ENCODE data around the gene RGL4. TPM values are rescaled to one million over a fixed set of nuclear protein-coding genes. Genes with fewer than 3 reads are reported as not detected.
A peak's percentile ranks its signal among the peaks of the same experiment; 100 is the strongest.

RGL4 gene
- total RNA-seq, 1 donor from 2014 or later: 1.2 TPM

- no peaks in the 10 kb centered on the region for H3K9me3 ChIP-seq
- intact Hi-C loops (cut with DNase I): no loop called here
- DNase-seq (peak; percentile 17), ATAC-seq (no peak)
- peaks cover 6% of the 10 kb centered on the region for H3K36me3 ChIP-seq
- H3K4me3 ChIP-seq: no peak overlapping the region
- H3K27me3 ChIP-seq: no peaks in the 10 kb centered on the region
- TF ChIP-seq CTCF (IDR thresholded peaks at IDR 0.05): no peak
- H3K27ac ChIP-seq: no peak overlapping the region
- peaks cover 10% of the 10 kb centered on the region for H3K4me1 ChIP-seq
These were observed 12.7 kb upstream of the RGL4 start for GRCh38 chr22:23678133-23678532.

- Histone ChIP-seq H3K4me3 (no peak overlapping the region), H3K36me3 (peaks cover 6% of the 10 kb centered on the region), H3K27me3 (no peaks in the 10 kb centered on the region), H3K4me1 (peaks cover 3% of the 10 kb centered on the region), H3K9me3 (no peaks in the 10 kb centered on the region), H3K27ac (no peak overlapping the region)
- TF ChIP-seq CTCF (IDR thresholded peaks at IDR 0.05): no peak
- ATAC-seq: no peak
- peak; percentile 43 for DNase-seq
- intact Hi-C loops (cut with DNase I): no loop called here
These were observed 9.6 kb upstream of the RGL4 start for GRCh38 chr22:23681026-23681809.

GRCh38 chr22:23682077-23682476, 8.7 kb upstream of the RGL4 start:
- no peaks in the 10 kb centered on the region for H3K27me3 ChIP-seq
- intact Hi-C loops (cut with DNase I): no loop called here
- no peak for ATAC-seq

GRCh38 chr22:23682827-23683355, 7.9 kb upstream of the RGL4 start:
- DNase-seq (no peak), ATAC-seq (no peak)
- no peak for TF ChIP-seq CTCF (IDR thresholded peaks at IDR 0.05)
- Histone ChIP-seq H3K36me3 (peaks cover 6% of the 10 kb centered on the region), H3K4me3 (no peak overlapping the region), H3K27ac (no peak overlapping the region), H3K9me3 (no peaks in the 10 kb centered on the region), H3K27me3 (no peaks in the 10 kb centered on the region), H3K4me1 (no peaks in the 10 kb centered on the region)
- intact Hi-C loops (cut with DNase I): no loop called here

More at GRCh38 chr22:23682077-23682476, 8.7 kb upstream of the RGL4 start:
- Histone ChIP-seq H3K4me3 (no peak overlapping the region), H3K27ac (no peak overlapping the region), H3K36me3 (peaks cover 6% of the 10 kb centered on the region), H3K9me3 (no peaks in the 10 kb centered on the region), H3K4me1 (no peaks in the 10 kb centered on the region)
- no peak for DNase-seq
- TF ChIP-seq CTCF (IDR thresholded peaks at IDR 0.05): no peak

GRCh38 chr22:23683545-23683944, 7.3 kb upstream of the RGL4 start:
- no peaks in the 10 kb centered on the region for H3K27me3 ChIP-seq
- H3K4me1 ChIP-seq: no peaks in the 10 kb centered on the region
- no peak for ATAC-seq
- peaks cover 6% of the 10 kb centered on the region for H3K36me3 ChIP-seq
- DNase-seq: no peak
- H3K27ac ChIP-seq: no peak overlapping the region
- H3K9me3 ChIP-seq: no peaks in the 10 kb centered on the region
- no peak overlapping the region for H3K4me3 ChIP-seq
- no peak for TF ChIP-seq CTCF (IDR thresholded peaks at IDR 0.05)
- intact Hi-C loops (cut with DNase I): no loop called here
